Measurements from ENCODE around the gene TIFAB.

Gene TIFAB

GRCh38 chr5:135425641-135426040 is 26.5 kb downstream of the TIFAB start:
- Histone ChIP-seq H3K4me3 (ENCODE audit: low read depth, low read length) (no peak overlapping the region), H3K36me3 (ENCODE audit: control insufficient read depth in 2 of 2, insufficient read depth in 1 of 2, low read length in 2 of 2) (no peaks in the 10 kb centered on the region), H3K9me3 (ENCODE audit: control insufficient read depth, insufficient read depth, low read depth, low read length) (no peaks in the 10 kb centered on the region), H3K4me1 (ENCODE audit: control insufficient read depth, insufficient read depth, low read length) (no peaks in the 10 kb centered on the region), H3K27ac (ENCODE audit: extremely low read depth, low read depth, low read length) (no peak overlapping the region)
- ChIA-PET POLR2A (no interaction called here), CTCF (interaction anchor here (0.5 to 3.5 kb wide), 29 partner anchors 9 to 252 kb away, joined by 3 to 21 read pairs (median 4); partner anchors contain the start of gene TIFAB)
- TF ChIP-seq KLF7 (tag by site-specific recombination; IDR thresholded peaks at IDR 0.05; ENCODE audit: borderline replicate concordance) (no peak), ZNF335 (tag by site-specific recombination; conservative IDR thresholded peaks at IDR 0.05) (peak; percentile 62)

- Histone ChIP-seq H3K4me1 (ENCODE audit: control insufficient read depth, insufficient read depth, low read length) (no peaks in the 10 kb centered on the region), H3K36me3 (ENCODE audit: control insufficient read depth in 2 of 2, insufficient read depth in 1 of 2, low read length in 2 of 2) (no peaks in the 10 kb centered on the region), H3K27ac (ENCODE audit: extremely low read depth, low read depth, low read length) (no peak overlapping the region), H3K9me3 (ENCODE audit: control insufficient read depth, insufficient read depth, low read depth, low read length) (no peaks in the 10 kb centered on the region; the same call in 1 of the 2 replicates), H3K4me3 (ENCODE audit: low read depth, low read length) (no peak overlapping the region)
- ChIA-PET CTCF (interaction anchor here (0.6 to 2.1 kb wide), 8 partner anchors 11 to 1393 kb away, joined by 3 to 16 read pairs (median 3); no protein-coding TSS in a partner anchor), POLR2A (no interaction called here)
- TF ChIP-seq KLF9 (tag by site-specific recombination; IDR thresholded peaks at IDR 0.05; ENCODE audit: low read depth) (no peak), ZNF747 (tag by site-specific recombination; IDR thresholded peaks at IDR 0.05) (no peak), KLF17 (tag by site-specific recombination; IDR thresholded peaks at IDR 0.05) (no peak), PRDM4 (tag by site-specific recombination; IDR thresholded peaks at IDR 0.05) (no peak), ZNF292 (tag by site-specific recombination; IDR thresholded peaks at IDR 0.05; ENCODE audit: borderline replicate concordance, low read depth) (no peak), ZNF23 (tag by site-specific recombination; IDR thresholded peaks at IDR 0.05; ENCODE audit: borderline replicate concordance) (no peak), ZNF221 (tag by site-specific recombination; IDR thresholded peaks at IDR 0.05; ENCODE audit: borderline replicate concordance) (no peak), ZNF670 (tag by site-specific recombination; IDR thresholded peaks at IDR 0.05; ENCODE audit: low read depth) (no peak), ZNF658 (tag by site-specific recombination; IDR thresholded peaks at IDR 0.05) (no peak), ZNF366 (tag by site-specific recombination; conservative IDR thresholded peaks at IDR 0.05) (no peak), PATZ1 (tag by site-specific recombination; IDR thresholded peaks at IDR 0.05) (no peak), EGR2 (tag by site-specific recombination; IDR thresholded peaks at IDR 0.05; ENCODE audit: low read depth) (no peak)
Measured at GRCh38 chr5:135423846-135424168, 28.3 kb downstream of the TIFAB start.

- H3K4me1 ChIP-seq (ENCODE audit: control insufficient read depth, insufficient read depth, low read length): no peaks in the 10 kb centered on the region
- no peaks in the 10 kb centered on the region; the same call in 1 of the 2 replicates for H3K9me3 ChIP-seq (ENCODE audit: control insufficient read depth, insufficient read depth, low read depth, low read length)
- no peak overlapping the region for H3K4me3 ChIP-seq (ENCODE audit: low read depth, low read length)
- no peak overlapping the region for H3K27ac ChIP-seq (ENCODE audit: extremely low read depth, low read depth, low read length)
- no peaks in the 10 kb centered on the region for H3K36me3 ChIP-seq (ENCODE audit: control insufficient read depth in 2 of 2, insufficient read depth in 1 of 2, low read length in 2 of 2)
- ChIA-PET CTCF (interaction anchor here (0.7 to 2.1 kb wide), 7 partner anchors 11 to 1393 kb away, joined by 3 to 16 read pairs (median 3); no protein-coding TSS in a partner anchor), POLR2A (no interaction called here)
- 0 out of 2 replicates have a peak, but pooled peaks have one; percentile 44 for TF ChIP-seq ZNF660 (tag by site-specific recombination; IDR thresholded peaks at IDR 0.05)
- TF ChIP-seq PRDM1 (tag by site-specific recombination; IDR thresholded peaks at IDR 0.05): peak; percentile 64
- no peak for TF ChIP-seq ZBTB20 (tag by site-specific recombination; IDR thresholded peaks at IDR 0.05)
Measured at GRCh38 chr5:135423146-135423845, 28.9 kb downstream of the TIFAB start.
